Cardiac fibroblast (primary cell): Measurements from ENCODE around the gene STK4.
"Not testable (repeated sequence)": the region's sequence is repeated elsewhere in the genome, so short reads cannot be mapped to it uniquely, and the experiment has no call there.

Source experiments
- DNase-seq, 2 donors: peaks; one replicate each; pipeline versions ENCODE4 v3.0.0 to v3.0.0-alpha.2; 2010; ENCODE audit warnings: low read depth in 2 of 2
- H3K4me3 ChIP-seq, 2 donors: replicated peaks in 1 of 2; 1 replicate in 1 of 2; 2 replicates in 1 of 2; pipeline ENCODE4 v1.5.1; 2011; ENCODE audit warnings: low read depth in 2 of 2, low read length in 2 of 2, mild to moderate bottlenecking in 2 of 2, moderate library complexity in 1 of 2
- CTCF ChIP-seq: IDR thresholded peaks from one replicate; pipeline ENCODE4 v1.5.1; 2011; ENCODE audit warnings: low read depth, mild to moderate bottlenecking, low read length, inconsistent platforms

Gene STK4

GRCh38 chr20:45012682-45013302 lies 46.5 kb downstream of the STK4 start:
- TF ChIP-seq CTCF: no peak
- DNase-seq: peak; percentile 67 to 80
- no peak overlapping the region for H3K4me3 ChIP-seq

GRCh38 chr20:45014131-45014530 lies 47.8 kb downstream of the STK4 start:
- not testable (repeated sequence) for H3K4me3 ChIP-seq
- DNase-seq: peak in 1 of 2 donors; percentile 54

GRCh38 chr20:45014671-45015415 lies 48.5 kb downstream of the STK4 start:
- H3K4me3 ChIP-seq: no peak overlapping the region
- TF ChIP-seq CTCF: no peak
- DNase-seq: peak; percentile 67 to 71

- TF ChIP-seq CTCF: no peak
- DNase-seq: peak; percentile 29 to 84
- no peak overlapping the region for H3K4me3 ChIP-seq
These were observed 49.9 kb downstream of the STK4 start for GRCh38 chr20:45016089-45016671.

- no peak for TF ChIP-seq CTCF
- no peak overlapping the region for H3K4me3 ChIP-seq
- no peak for DNase-seq
These were observed 51.0 kb downstream of the STK4 start for GRCh38 chr20:45017281-45017680.

- no peak overlapping the region for H3K4me3 ChIP-seq
- no peak for TF ChIP-seq CTCF
- DNase-seq: peak in 1 of 2 donors; percentile 38
These were observed 51.5 kb downstream of the STK4 start for GRCh38 chr20:45017857-45018256.

GRCh38 chr20:45019027-45019761 lies 52.9 kb downstream of the STK4 start:
- DNase-seq: peak in 1 of 2 donors; percentile 46
- no peak for TF ChIP-seq CTCF
- no peak overlapping the region for H3K4me3 ChIP-seq
